A549 (cell line): ENCODE results near the gene KCNG2.

Experiments
- JUN ChIP-seq, 2 experiments: fragments of >200 bp; sonication (Bioruptor Twin); formaldehyde crosslinking; IDR thresholded peaks; 2 replicates in 1 of 2; 3 replicates in 1 of 2; pipeline ENCODE4 v1.6.1; 2016 to 2017
- MAX ChIP-seq: IDR thresholded peaks from 2 replicates; pipeline ENCODE4 v1.6.1; 2012
- TF ChIP-seq, protein P1 (sequence below): fragments of >200 bp; sonication (Bioruptor Twin); formaldehyde crosslinking; IDR thresholded peaks from 3 replicates; pipeline ENCODE4 v1.5.1; 2016
- TF ChIP-seq, protein P2 (sequence below): fragments of 200-600 bp; sonication (generic); IDR thresholded peaks from 2 replicates; pipeline ENCODE4 v1.6.1; 2016; ENCODE audit warnings: antibody characterized with exemption, mild to moderate bottlenecking, moderate library complexity

DNA sequence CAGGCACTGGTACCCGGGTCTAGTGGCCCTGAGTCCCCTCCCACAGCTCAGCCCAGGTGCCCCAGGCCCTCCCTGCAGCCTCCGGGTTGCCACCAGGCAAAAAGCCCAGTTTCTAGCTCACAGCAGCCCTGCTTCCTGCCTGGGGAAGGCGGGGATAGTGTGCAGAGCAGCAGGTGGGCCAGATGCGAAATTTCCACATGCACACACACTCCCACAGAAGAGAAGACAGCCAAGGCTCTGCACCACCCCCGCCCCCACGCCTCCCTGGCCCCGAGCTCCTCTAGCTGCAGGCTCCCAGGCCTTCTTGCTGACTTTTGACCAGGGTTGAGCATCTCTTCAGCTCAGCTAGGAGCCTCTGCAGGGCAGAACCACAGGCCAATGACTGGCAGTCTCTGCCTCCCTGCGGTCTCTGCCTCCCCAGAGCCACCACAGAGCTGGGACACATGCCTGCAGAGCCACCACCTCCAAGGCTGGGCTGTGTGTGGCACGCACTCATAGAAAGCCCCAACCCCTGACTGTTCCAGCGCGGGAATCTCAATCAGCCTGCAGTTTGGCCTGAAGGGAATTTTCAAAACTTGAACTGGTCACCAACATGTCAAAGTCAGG, 146.5 kb downstream of the KCNG2 start:
- TF ChIP-seq MAX: no peak
- TF ChIP-seq JUN (IDR thresholded peaks at IDR 0.05): no peak
- TF ChIP-seq, protein P1, sequence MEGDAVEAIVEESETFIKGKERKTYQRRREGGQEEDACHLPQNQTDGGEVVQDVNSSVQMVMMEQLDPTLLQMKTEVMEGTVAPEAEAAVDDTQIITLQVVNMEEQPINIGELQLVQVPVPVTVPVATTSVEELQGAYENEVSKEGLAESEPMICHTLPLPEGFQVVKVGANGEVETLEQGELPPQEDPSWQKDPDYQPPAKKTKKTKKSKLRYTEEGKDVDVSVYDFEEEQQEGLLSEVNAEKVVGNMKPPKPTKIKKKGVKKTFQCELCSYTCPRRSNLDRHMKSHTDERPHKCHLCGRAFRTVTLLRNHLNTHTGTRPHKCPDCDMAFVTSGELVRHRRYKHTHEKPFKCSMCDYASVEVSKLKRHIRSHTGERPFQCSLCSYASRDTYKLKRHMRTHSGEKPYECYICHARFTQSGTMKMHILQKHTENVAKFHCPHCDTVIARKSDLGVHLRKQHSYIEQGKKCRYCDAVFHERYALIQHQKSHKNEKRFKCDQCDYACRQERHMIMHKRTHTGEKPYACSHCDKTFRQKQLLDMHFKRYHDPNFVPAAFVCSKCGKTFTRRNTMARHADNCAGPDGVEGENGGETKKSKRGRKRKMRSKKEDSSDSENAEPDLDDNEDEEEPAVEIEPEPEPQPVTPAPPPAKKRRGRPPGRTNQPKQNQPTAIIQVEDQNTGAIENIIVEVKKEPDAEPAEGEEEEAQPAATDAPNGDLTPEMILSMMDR: no peak
- TF ChIP-seq, protein P2, sequence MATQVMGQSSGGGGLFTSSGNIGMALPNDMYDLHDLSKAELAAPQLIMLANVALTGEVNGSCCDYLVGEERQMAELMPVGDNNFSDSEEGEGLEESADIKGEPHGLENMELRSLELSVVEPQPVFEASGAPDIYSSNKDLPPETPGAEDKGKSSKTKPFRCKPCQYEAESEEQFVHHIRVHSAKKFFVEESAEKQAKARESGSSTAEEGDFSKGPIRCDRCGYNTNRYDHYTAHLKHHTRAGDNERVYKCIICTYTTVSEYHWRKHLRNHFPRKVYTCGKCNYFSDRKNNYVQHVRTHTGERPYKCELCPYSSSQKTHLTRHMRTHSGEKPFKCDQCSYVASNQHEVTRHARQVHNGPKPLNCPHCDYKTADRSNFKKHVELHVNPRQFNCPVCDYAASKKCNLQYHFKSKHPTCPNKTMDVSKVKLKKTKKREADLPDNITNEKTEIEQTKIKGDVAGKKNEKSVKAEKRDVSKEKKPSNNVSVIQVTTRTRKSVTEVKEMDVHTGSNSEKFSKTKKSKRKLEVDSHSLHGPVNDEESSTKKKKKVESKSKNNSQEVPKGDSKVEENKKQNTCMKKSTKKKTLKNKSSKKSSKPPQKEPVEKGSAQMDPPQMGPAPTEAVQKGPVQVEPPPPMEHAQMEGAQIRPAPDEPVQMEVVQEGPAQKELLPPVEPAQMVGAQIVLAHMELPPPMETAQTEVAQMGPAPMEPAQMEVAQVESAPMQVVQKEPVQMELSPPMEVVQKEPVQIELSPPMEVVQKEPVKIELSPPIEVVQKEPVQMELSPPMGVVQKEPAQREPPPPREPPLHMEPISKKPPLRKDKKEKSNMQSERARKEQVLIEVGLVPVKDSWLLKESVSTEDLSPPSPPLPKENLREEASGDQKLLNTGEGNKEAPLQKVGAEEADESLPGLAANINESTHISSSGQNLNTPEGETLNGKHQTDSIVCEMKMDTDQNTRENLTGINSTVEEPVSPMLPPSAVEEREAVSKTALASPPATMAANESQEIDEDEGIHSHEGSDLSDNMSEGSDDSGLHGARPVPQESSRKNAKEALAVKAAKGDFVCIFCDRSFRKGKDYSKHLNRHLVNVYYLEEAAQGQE: no peak
